PFSK-1 (cell line): Measurements from ENCODE around the gene PRRT2.

Source experiments
- FOXP2 ChIP-seq: optimal IDR thresholded peaks from 2 replicates; pipeline ENCODE3; 2011; ENCODE audit warnings: borderline replicate concordance, control low read depth, inconsistent platforms; ENCODE audit not compliant: insufficient read depth; ENCODE audit errors: extremely low read length, extremely low read depth
- POLR2AphosphoS5 ChIP-seq: IDR thresholded peaks from 2 replicates; pipeline ENCODE4 v1.6.1; 2012; ENCODE audit warnings: low read depth, mild to moderate bottlenecking, control low read depth, low read length, moderate library complexity
- REST ChIP-seq, 2 experiments: IDR thresholded peaks; 2 replicates each; pipeline versions ENCODE4 v1.6.1 to v1.8.0; 2011 to 2012; ENCODE audit warnings: low read depth in 2 of 2, low read length in 2 of 2, control low read depth in 1 of 2, inconsistent platforms in 1 of 2, mild to moderate bottlenecking in 1 of 2, moderate library complexity in 1 of 2; ENCODE audit not compliant: insufficient read depth in 1 of 2
- SIN3A ChIP-seq: IDR thresholded peaks from 2 replicates; pipeline ENCODE4 v1.6.1; 2012; ENCODE audit warnings: mild to moderate bottlenecking, low read length, moderate library complexity, borderline replicate concordance; ENCODE audit not compliant: insufficient read depth
- TAF1 ChIP-seq: IDR thresholded peaks from 2 replicates; pipeline ENCODE4 v1.6.1; 2012; ENCODE audit warnings: low read length, control low read depth, borderline replicate concordance; ENCODE audit not compliant: insufficient read depth

PRRT2 gene

GRCh38 chr16:29779474-29779873, 32.5 kb upstream of the PRRT2 start:
- TF ChIP-seq REST (IDR thresholded peaks at IDR 0.05; ENCODE audit: insufficient read depth in 1 of 2, low read depth in 2 of 2, low read length in 2 of 2), result no peak
- no peak for TF ChIP-seq TAF1
- TF ChIP-seq POLR2AphosphoS5, result no peak
- no peak for TF ChIP-seq SIN3A
- TF ChIP-seq FOXP2, result no peak

GRCh38 chr16:29784157-29784556, 27.8 kb upstream of the PRRT2 start:
- no peak for TF ChIP-seq POLR2AphosphoS5
- TF ChIP-seq FOXP2, result no peak
- no peak for TF ChIP-seq SIN3A
- no peak for TF ChIP-seq REST (IDR thresholded peaks at IDR 0.05; ENCODE audit: insufficient read depth in 1 of 2, low read depth in 2 of 2, low read length in 2 of 2)
- no peak for TF ChIP-seq TAF1

GRCh38 chr16:29784901-29785500, 27.0 kb upstream of the PRRT2 start:
- TF ChIP-seq POLR2AphosphoS5, result no peak
- TF ChIP-seq SIN3A, result no peak
- no peak for TF ChIP-seq FOXP2
- no peak for TF ChIP-seq TAF1
- no peak for TF ChIP-seq REST (IDR thresholded peaks at IDR 0.05; ENCODE audit: insufficient read depth in 1 of 2, low read depth in 2 of 2, low read length in 2 of 2)

GRCh38 chr16:29789775-29790182, 22.2 kb upstream of the PRRT2 start:
- TF ChIP-seq POLR2AphosphoS5, result no peak
- no peak for TF ChIP-seq SIN3A
- no peak for TF ChIP-seq TAF1
- no peak for TF ChIP-seq REST (IDR thresholded peaks at IDR 0.05; ENCODE audit: insufficient read depth in 1 of 2, low read depth in 2 of 2, low read length in 2 of 2)
- TF ChIP-seq FOXP2, result no peak
